HepG2 (cell line): ENCODE results near the gene LAMB2. TPM values are rescaled to one million over a fixed set of nuclear protein-coding genes. Genes with fewer than 3 reads are reported as not detected.
A peak's percentile ranks its signal among the peaks of the same experiment; 100 is the strongest.

Experiments used
- CHD4 ChIP-seq: fragments of 200-600 bp; sonication (generic); IDR thresholded peaks from 2 replicates; pipeline ENCODE4 v1.7.0; 2017; ENCODE audit warnings: mild to moderate bottlenecking, low read length, borderline replicate concordance
- CREB1 ChIP-seq, 2 experiments: fragments of 450-650 bp in 1 of 2; IDR thresholded peaks; 2 replicates each; pipeline ENCODE4 v1.6.1; 2016 to 2017; ENCODE audit warnings: control low read depth in 1 of 2, mild to moderate bottlenecking in 1 of 2, missing compliant biosample characterization in 1 of 2, missing genetic modification characterization in 1 of 2
- GABPA ChIP-seq, 2 experiments: IDR thresholded peaks; 2 replicates each; pipeline ENCODE4 v1.6.1; 2011 to 2016; ENCODE audit warnings: low read depth in 2 of 2, low read length in 1 of 2, missing biosample characterization in 1 of 2, missing genetic modification characterization in 1 of 2
- NFKBIZ ChIP-seq: IDR thresholded peaks from 2 replicates; pipeline ENCODE4 v1.6.1; 2018; ENCODE audit warnings: missing genetic modification reagents, missing compliant biosample characterization
- NR2F6 ChIP-seq, 2 experiments: IDR thresholded peaks; 2 replicates each; pipeline ENCODE4 v1.6.1; 2016; ENCODE audit warnings: antibody characterized with exemption in 1 of 2, mild to moderate bottlenecking in 1 of 2
- POLR2A ChIP-seq, 2 experiments: IDR thresholded peaks; 2 replicates each; pipeline ENCODE4 v1.6.1; 2011; ENCODE audit warnings: low read depth in 2 of 2, low read length in 2 of 2, mild to moderate bottlenecking in 1 of 2, moderate library complexity in 1 of 2; ENCODE audit not compliant: insufficient read depth in 1 of 2
- SETDB1 ChIP-seq: sonication (generic); formaldehyde crosslinking; IDR thresholded peaks from 2 replicates; pipeline ENCODE4 v1.5.1; 2020; ENCODE audit warnings: missing genetic modification reagents, mild to moderate bottlenecking, borderline replicate concordance
- ZBTB42 ChIP-seq: sonication (generic); formaldehyde crosslinking; IDR thresholded peaks from 2 replicates; pipeline ENCODE4 v1.5.0; 2020; ENCODE audit warnings: mild to moderate bottlenecking, missing genetic modification reagents
- ZBTB7A ChIP-seq: sonication (generic); formaldehyde crosslinking; IDR thresholded peaks from 2 replicates; pipeline ENCODE4 v1.8.0; 2022; ENCODE audit warnings: mild to moderate bottlenecking, missing genetic modification reagents
- ZNF788 ChIP-seq: sonication (generic); formaldehyde crosslinking; IDR thresholded peaks from 2 replicates; pipeline ENCODE4 v1.5.0; 2020; ENCODE audit warnings: mild to moderate bottlenecking, missing genetic modification reagents, borderline replicate concordance
- ZNF790 ChIP-seq: sonication (generic); formaldehyde crosslinking; IDR thresholded peaks from 2 replicates; pipeline ENCODE4 v1.8.0; 2022; ENCODE audit warnings: missing genetic modification reagents, mild to moderate bottlenecking, borderline replicate concordance
- ZSCAN22 ChIP-seq: sonication (generic); formaldehyde crosslinking; IDR thresholded peaks from 2 replicates; pipeline ENCODE4 v1.4.0; 2020; ENCODE audit warnings: mild to moderate bottlenecking, missing genetic modification reagents
- polyA plus RNA-seq, 8 experiments: library from polyadenylated mRNA; depleted of rRNA in 3 of 8; stranded (reverse) in 7 of 8; unstranded in 1 of 8; fragments of >200 nt; fragmentation: Illumina TruSeq in 4 of 8; extraction: Trizol in 4 of 8; gene quantifications; 2 replicates each; pipeline versions ENCODE4 v1.2.1 to v1.2.3, GENCODE V29; 2011 to 2016; ENCODE audit warnings: low read depth in 4 of 8, missing spikeins in 1 of 8, mixed read lengths in 1 of 8; ENCODE audit not compliant: insufficient read depth in 1 of 8
- total RNA-seq, 5 experiments: library from RNA; depleted of rRNA; stranded (reverse); fragments of >200 nt; fragmentation: Illumina TruSeq; extraction: Trizol; gene quantifications; 2 replicates each; pipeline ENCODE4 v1.2.3, GENCODE V29; 2016; ENCODE audit warnings: low read depth in 1 of 5
- TF ChIP-seq, protein P1 (sequence below): sonication (generic); formaldehyde crosslinking; conservative IDR thresholded peaks from 2 replicates; pipeline ENCODE4 v1.4.0; 2020; ENCODE audit warnings: mild to moderate bottlenecking, missing genetic modification reagents, moderate library complexity
- TF ChIP-seq, protein P2 (sequence below): sonication (generic); formaldehyde crosslinking; IDR thresholded peaks from 2 replicates; pipeline ENCODE4 v1.4.0; 2020; ENCODE audit warnings: missing genetic modification reagents, low read depth, mild to moderate bottlenecking, borderline replicate concordance
- TF ChIP-seq, protein P3 (sequence below): fragments of 450-650 bp; IDR thresholded peaks from 2 replicates; pipeline ENCODE4 v1.6.1; 2017
- TF ChIP-seq, protein P4 (sequence below): IDR thresholded peaks from 2 replicates; pipeline ENCODE4 v1.6.1; 2018; ENCODE audit warnings: missing genetic modification reagents, mild to moderate bottlenecking, missing compliant biosample characterization
- TF ChIP-seq, protein P5 (sequence below): sonication (generic); formaldehyde crosslinking; IDR thresholded peaks from 2 replicates; pipeline ENCODE4 v1.4.0; 2020; ENCODE audit warnings: mild to moderate bottlenecking, low read depth, missing genetic modification reagents

The LAMB2 gene
- total and polyA plus RNA-seq, 2 of the 13 experiments (the other 11 are each of a cell fraction or from before 2014, with no cell fraction given), result 208 to 443 TPM

DNA sequence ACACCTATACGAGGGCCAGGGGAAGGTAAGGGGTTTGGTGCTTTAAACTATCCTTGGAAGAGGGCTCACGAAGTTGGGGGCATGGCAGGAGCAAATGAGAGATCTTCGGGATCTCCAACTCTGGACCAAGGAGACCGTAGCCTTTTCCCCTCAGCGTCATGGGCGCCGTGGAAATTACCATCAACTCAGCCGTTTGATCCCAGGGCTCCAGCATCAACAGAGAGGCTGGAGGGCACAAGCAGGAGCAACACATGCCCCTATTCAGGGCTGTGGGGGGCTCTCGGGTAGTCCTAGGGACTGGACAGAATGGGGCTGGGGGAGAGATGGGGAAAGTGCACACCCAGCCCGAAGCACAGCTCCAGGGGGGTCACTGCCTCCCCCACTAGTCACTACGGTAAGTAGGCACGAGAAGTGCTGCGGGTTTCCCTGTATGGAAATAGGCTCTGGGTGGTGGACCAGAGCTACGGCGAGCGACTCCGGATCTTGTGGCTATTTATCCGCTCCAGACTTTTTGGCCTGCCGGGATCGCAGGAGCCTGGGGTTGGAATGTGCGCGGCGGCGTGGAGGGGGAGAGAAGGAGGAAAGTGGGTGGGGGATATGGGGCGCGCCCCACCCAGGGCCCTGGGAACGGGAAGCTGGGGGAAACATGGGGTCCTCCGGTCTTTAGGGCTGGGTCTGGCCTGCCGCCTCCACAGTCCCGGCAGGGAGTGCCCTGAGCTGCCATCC, 539 bp upstream of the LAMB2 start (continued):
- no peak; the same call in 1 of the 2 replicates for TF ChIP-seq ZNF790 (CRISPR knock-in tag)
- TF ChIP-seq NR2F6 (IDR thresholded peaks at IDR 0.05), result no peak; the same call in 1 of the 2 replicates
- peak; percentile 17; the same call in 1 of the 2 replicates for TF ChIP-seq NR2F6 (CRISPR knock-in tag; IDR thresholded peaks at IDR 0.05)
- TF ChIP-seq ZBTB7A, result peak; percentile 27; the same call in 1 of the 2 replicates
- no peak for TF ChIP-seq CREB1 (IDR thresholded peaks at IDR 0.05)
- 0 out of 2 replicates have a peak, but pooled peaks have one; percentile 4 for TF ChIP-seq CREB1 (CRISPR knock-in tag; IDR thresholded peaks at IDR 0.05)
- TF ChIP-seq, protein P1, sequence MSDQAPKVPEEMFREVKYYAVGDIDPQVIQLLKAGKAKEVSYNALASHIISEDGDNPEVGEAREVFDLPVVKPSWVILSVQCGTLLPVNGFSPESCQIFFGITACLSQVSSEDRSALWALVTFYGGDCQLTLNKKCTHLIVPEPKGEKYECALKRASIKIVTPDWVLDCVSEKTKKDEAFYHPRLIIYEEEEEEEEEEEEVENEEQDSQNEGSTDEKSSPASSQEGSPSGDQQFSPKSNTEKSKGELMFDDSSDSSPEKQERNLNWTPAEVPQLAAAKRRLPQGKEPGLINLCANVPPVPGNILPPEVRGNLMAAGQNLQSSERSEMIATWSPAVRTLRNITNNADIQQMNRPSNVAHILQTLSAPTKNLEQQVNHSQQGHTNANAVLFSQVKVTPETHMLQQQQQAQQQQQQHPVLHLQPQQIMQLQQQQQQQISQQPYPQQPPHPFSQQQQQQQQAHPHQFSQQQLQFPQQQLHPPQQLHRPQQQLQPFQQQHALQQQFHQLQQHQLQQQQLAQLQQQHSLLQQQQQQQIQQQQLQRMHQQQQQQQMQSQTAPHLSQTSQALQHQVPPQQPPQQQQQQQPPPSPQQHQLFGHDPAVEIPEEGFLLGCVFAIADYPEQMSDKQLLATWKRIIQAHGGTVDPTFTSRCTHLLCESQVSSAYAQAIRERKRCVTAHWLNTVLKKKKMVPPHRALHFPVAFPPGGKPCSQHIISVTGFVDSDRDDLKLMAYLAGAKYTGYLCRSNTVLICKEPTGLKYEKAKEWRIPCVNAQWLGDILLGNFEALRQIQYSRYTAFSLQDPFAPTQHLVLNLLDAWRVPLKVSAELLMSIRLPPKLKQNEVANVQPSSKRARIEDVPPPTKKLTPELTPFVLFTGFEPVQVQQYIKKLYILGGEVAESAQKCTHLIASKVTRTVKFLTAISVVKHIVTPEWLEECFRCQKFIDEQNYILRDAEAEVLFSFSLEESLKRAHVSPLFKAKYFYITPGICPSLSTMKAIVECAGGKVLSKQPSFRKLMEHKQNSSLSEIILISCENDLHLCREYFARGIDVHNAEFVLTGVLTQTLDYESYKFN (CRISPR knock-in tag), result peak; percentile 44; the same call in 1 of the 2 replicates
- no peak for TF ChIP-seq ZBTB42 (CRISPR knock-in tag)
- TF ChIP-seq, protein P2, sequence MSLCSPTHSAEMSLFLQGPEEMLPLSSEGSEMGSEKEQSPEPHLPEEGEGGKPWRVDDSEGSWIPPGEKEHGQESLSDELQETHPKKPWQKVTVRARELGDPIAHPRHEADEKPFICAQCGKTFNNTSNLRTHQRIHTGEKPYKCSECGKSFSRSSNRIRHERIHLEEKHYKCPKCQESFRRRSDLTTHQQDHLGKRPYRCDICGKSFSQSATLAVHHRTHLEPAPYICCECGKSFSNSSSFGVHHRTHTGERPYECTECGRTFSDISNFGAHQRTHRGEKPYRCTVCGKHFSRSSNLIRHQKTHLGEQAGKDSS (CRISPR knock-in tag), result 0 out of 2 replicates have a peak, but pooled peaks have one; percentile 27
- peak in 1 of 2 experiments; percentile 31; a peak in 1 of 4 replicates for TF ChIP-seq POLR2A (IDR thresholded peaks at IDR 0.05; ENCODE audit: insufficient read depth in 1 of 2, low read depth in 2 of 2, low read length in 2 of 2)
- TF ChIP-seq ZSCAN22, result no peak
- TF ChIP-seq, protein P3, sequence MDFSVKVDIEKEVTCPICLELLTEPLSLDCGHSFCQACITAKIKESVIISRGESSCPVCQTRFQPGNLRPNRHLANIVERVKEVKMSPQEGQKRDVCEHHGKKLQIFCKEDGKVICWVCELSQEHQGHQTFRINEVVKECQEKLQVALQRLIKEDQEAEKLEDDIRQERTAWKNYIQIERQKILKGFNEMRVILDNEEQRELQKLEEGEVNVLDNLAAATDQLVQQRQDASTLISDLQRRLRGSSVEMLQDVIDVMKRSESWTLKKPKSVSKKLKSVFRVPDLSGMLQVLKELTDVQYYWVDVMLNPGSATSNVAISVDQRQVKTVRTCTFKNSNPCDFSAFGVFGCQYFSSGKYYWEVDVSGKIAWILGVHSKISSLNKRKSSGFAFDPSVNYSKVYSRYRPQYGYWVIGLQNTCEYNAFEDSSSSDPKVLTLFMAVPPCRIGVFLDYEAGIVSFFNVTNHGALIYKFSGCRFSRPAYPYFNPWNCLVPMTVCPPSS, result no peak
- TF ChIP-seq ZNF788 (CRISPR knock-in tag), result no peak; the same call in 1 of the 2 replicates
- no peak for TF ChIP-seq CHD4
- TF ChIP-seq, protein P4, sequence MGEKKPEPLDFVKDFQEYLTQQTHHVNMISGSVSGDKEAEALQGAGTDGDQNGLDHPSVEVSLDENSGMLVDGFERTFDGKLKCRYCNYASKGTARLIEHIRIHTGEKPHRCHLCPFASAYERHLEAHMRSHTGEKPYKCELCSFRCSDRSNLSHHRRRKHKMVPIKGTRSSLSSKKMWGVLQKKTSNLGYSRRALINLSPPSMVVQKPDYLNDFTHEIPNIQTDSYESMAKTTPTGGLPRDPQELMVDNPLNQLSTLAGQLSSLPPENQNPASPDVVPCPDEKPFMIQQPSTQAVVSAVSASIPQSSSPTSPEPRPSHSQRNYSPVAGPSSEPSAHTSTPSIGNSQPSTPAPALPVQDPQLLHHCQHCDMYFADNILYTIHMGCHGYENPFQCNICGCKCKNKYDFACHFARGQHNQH (CRISPR knock-in tag), result no peak
- no peak for TF ChIP-seq GABPA (IDR thresholded peaks at IDR 0.05; ENCODE audit: low read depth, low read length)
- TF ChIP-seq GABPA (CRISPR knock-in tag; IDR thresholded peaks at IDR 0.05; ENCODE audit: low read depth), result peak; percentile 46; the same call in 1 of the 2 replicates
- TF ChIP-seq SETDB1 (CRISPR knock-in tag), result no peak
- TF ChIP-seq, protein P5, sequence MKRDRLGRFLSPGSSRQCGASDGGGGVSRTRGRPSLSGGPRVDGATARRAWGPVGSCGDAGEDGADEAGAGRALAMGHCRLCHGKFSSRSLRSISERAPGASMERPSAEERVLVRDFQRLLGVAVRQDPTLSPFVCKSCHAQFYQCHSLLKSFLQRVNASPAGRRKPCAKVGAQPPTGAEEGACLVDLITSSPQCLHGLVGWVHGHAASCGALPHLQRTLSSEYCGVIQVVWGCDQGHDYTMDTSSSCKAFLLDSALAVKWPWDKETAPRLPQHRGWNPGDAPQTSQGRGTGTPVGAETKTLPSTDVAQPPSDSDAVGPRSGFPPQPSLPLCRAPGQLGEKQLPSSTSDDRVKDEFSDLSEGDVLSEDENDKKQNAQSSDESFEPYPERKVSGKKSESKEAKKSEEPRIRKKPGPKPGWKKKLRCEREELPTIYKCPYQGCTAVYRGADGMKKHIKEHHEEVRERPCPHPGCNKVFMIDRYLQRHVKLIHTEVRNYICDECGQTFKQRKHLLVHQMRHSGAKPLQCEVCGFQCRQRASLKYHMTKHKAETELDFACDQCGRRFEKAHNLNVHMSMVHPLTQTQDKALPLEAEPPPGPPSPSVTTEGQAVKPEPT (CRISPR knock-in tag), result peak; percentile 93
- TF ChIP-seq NFKBIZ (CRISPR knock-in tag), result no peak
